Lower lobe of right lung (tissue), 2 donors: ENCODE data around the gene ETV2. TPM values are rescaled to one million over a fixed set of nuclear protein-coding genes. Genes with fewer than 3 reads are reported as not detected.

Source experiments
- ATAC-seq, 2 donors: fragments of 200-7000 bp; cut with Tn5 transposase; one replicate each; pipeline ENCODE4 v1.9.1; 2020 to 2022; ENCODE audit warnings: mild to moderate bottlenecking in 2 of 2, moderate library complexity in 2 of 2
- DNase-seq: peaks from one replicate; pipeline ENCODE4 v3.0.0-alpha.2; 2020
- H3K27ac ChIP-seq: fragments of 200-600 bp; one replicate; pipeline ENCODE4 v1.8.0; 2022
- H3K27me3 ChIP-seq: fragments of 200-600 bp; one replicate; pipeline ENCODE4 v1.8.0; 2022; ENCODE audit warnings: low read depth
- H3K36me3 ChIP-seq: fragments of 200-600 bp; one replicate; pipeline ENCODE4 v1.8.0; 2022; ENCODE audit warnings: mild to moderate bottlenecking
- H3K4me1 ChIP-seq: fragments of 200-600 bp; one replicate; pipeline ENCODE4 v1.8.0; 2022
- H3K4me3 ChIP-seq: fragments of 200-600 bp; one replicate; pipeline ENCODE4 v1.8.0; 2022; ENCODE audit warnings: mild to moderate bottlenecking
- H3K9me3 ChIP-seq: fragments of 200-600 bp; one replicate; pipeline ENCODE4 v1.8.0; 2022
- CTCF ChIP-seq: fragments of 200-600 bp; IDR thresholded peaks from one replicate; pipeline ENCODE4 v1.8.0; 2022; ENCODE audit warnings: antibody characterized with exemption, mild to moderate bottlenecking
- intact Hi-C: fragments of 100-400 bp; cut with DNase I; formaldehyde crosslinking; loops from one replicate; pipeline ENCODE4 v1.11.0; 2022
- total RNA-seq: library from RNA; stranded (reverse); fragmentation: NEBNext Ultra II Directional; extraction: Animal tissue kit (Norgen Biotek cat#: 25700); gene quantifications from one replicate; pipeline ENCODE4 v1.2.1, GENCODE V29; 2021
- donor health status: DM: no; HTN: yes; CAD: no; lungs with severe emphysema.

The ETV2 gene
- total RNA-seq, 1 donor from 2014 or later = 1.1 TPM

- ATAC-seq (no peak), DNase-seq (no peak)
- no peak overlapping the region for H3K27ac ChIP-seq
- H3K27me3 ChIP-seq = no peaks in the 10 kb centered on the region
- H3K4me1 ChIP-seq = peaks cover 10% of the 10 kb centered on the region
- H3K9me3 ChIP-seq = no peaks in the 10 kb centered on the region
- H3K4me3 ChIP-seq = no peak overlapping the region
- H3K36me3 ChIP-seq = peaks cover 40% of the 10 kb centered on the region
- no peak for TF ChIP-seq CTCF
- intact Hi-C loops = no loop called here
Observed at GRCh38 chr19:35639321-35639639, 2.3 kb upstream of the ETV2 start.

- ATAC-seq = no peak
- no peak for DNase-seq
- Histone ChIP-seq H3K4me3 (no peak overlapping the region), H3K27ac (no peak overlapping the region), H3K36me3 (peaks cover 35% of the 10 kb centered on the region), H3K27me3 (no peaks in the 10 kb centered on the region), H3K4me1 (peaks cover 13% of the 10 kb centered on the region), H3K9me3 (no peaks in the 10 kb centered on the region)
- intact Hi-C loops = no loop called here
- TF ChIP-seq CTCF = no peak
Observed at GRCh38 chr19:35639863-35640262, 1.7 kb upstream of the ETV2 start.

DNA sequence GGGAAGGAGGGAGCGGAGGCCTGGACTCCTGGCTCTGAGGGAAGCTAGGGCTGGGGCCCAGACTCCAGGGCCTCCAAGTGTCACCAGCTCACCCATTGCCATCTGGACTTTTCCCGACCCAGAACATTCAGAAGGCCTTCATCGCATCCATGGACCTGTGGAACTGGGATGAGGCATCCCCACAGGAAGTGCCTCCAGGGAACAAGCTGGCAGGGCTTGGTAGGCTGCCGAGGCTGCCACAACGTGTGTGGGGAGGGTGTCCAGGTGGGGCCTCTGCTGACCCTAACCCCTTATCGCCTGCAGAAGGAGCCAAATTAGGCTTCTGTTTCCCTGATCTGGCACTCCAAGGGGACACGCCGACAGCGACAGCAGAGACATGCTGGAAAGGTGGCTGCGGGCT is 767 bp downstream of the ETV2 start:
- H3K36me3 ChIP-seq = peaks cover 10% of the 10 kb centered on the region
- TF ChIP-seq CTCF = no peak
- H3K27ac ChIP-seq = no peak overlapping the region
- intact Hi-C loops = no loop called here
- H3K27me3 ChIP-seq = no peaks in the 10 kb centered on the region
- peaks cover 21% of the 10 kb centered on the region for H3K4me1 ChIP-seq
- no peak for ATAC-seq
- DNase-seq = no peak
- no peaks in the 10 kb centered on the region for H3K9me3 ChIP-seq
- H3K4me3 ChIP-seq = no peak overlapping the region

DNA sequence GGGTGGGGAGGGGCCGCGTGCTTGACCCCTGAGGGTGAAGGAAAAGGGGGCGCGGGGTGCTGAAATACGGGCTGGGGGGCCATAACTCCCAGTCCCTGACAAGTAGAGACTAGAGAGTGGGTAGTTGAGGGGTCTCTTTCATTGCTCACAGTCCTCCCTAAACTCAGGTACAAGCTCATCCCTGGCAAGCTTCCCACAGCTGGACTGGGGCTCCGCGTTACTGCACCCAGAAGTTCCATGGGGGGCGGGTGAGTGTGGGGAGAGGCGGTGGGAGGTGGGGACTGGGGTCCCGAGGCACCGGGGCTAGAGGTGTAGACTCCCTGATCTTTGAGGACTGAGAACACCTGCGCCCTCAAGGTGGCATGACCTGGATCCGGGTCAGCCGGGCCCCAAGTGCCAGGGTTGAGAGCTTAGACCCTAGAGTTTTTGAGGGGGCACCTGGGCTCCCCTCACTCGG is 1.3 kb downstream of the ETV2 start:
- intact Hi-C loops = no loop called here
- H3K36me3 ChIP-seq = peaks cover 5% of the 10 kb centered on the region

DNA sequence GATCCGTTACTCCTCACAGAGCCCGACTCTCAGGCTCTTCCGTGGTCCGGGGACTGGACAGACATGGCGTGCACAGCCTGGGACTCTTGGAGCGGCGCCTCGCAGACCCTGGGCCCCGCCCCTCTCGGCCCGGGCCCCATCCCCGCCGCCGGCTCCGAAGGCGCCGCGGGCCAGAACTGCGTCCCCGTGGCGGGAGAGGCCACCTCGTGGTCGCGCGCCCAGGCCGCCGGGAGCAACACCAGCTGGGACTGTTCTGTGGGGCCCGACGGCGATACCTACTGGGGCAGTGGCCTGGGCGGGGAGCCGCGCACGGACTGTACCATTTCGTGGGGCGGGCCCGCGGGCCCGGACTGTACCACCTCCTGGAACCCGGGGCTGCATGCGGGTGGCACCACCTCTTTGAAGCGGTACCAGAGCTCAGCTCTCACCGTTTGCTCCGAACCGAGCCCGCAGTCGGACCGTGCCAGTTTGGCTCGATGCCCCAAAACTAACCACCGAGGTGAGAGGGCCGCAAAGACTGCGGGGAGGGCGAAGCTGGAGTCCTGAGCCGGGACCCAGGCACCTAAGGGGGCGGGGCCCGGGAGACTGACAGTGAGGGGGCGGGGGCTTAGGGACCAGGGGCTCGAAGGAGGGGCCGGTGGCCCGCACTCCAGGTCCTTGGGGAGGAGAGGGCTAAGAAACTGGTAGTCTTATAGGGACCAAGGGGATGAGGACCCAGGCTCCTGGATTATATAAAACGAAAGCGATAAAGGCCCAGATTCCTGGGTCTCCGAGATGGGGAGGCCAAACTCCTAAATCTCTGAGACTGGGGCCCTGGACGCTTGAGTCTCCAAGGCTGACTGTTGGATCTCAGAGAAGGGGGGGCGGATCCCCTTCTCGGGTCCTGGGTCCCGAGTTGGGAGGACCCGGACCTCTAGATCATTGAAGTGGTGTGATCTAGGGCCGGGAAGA is 2.0 kb downstream of the ETV2 start:
- Histone ChIP-seq H3K27ac (peak overlapping the region; percentile 84), H3K27me3 (no peaks in the 10 kb centered on the region), H3K4me3 (peak overlapping the region; percentile 85), H3K36me3 (no peaks in the 10 kb centered on the region), H3K4me1 (peaks cover 27% of the 10 kb centered on the region), H3K9me3 (no peaks in the 10 kb centered on the region)
- intact Hi-C loops = no loop called here
- no peak for TF ChIP-seq CTCF
- peak; percentile 85 to 86 for ATAC-seq
- DNase-seq = peak; percentile 92

More for the DNA sequence above, 1.3 kb downstream of the ETV2 start:
- no peak for TF ChIP-seq CTCF
- Histone ChIP-seq H3K27ac (peak overlapping the region; percentile 84), H3K9me3 (no peaks in the 10 kb centered on the region), H3K27me3 (no peaks in the 10 kb centered on the region), H3K4me3 (peak overlapping the region; percentile 85), H3K4me1 (peaks cover 26% of the 10 kb centered on the region)
- DNase-seq (no peak), ATAC-seq (no peak)
